NK-92 treated with Interleukin-12 subunit alpha and Interleukin-12 subunit beta, amount 100 ng/mL, for 24 hours (cell line): ENCODE measurements around the gene TMCO1.
"Not testable (repeated sequence)": the region's sequence is repeated elsewhere in the genome, so short reads cannot be mapped to it uniquely, and the experiment has no call there.

Experiments
- DNase-seq: peaks from one replicate; lab custom pipeline; 2025; lab: John Stamatoyannopoulos, UW

TMCO1 gene

GRCh38 chr1:165768513-165769394 lies at the start of gene TMCO1:
TMCO1 (minus strand) TSS chr1:165768868; CDS start chr1:165768751, 117 bp downstream.
- peak; percentile 87 for DNase-seq

GRCh38 chr1:165816826-165817497 lies 48.3 kb upstream of the TMCO1 start:
- DNase-seq: no peak

- no peak for DNase-seq
These were observed 47.5 kb upstream of the TMCO1 start for GRCh38 chr1:165816157-165816556.

GRCh38 chr1:165815725-165816124 lies 47.1 kb upstream of the TMCO1 start:
- no peak for DNase-seq

- no peak for DNase-seq
These were observed 38.9 kb upstream of the TMCO1 start for GRCh38 chr1:165807613-165808012.

GRCh38 chr1:165804513-165804912 lies 35.8 kb upstream of the TMCO1 start:
- DNase-seq: not testable (repeated sequence)

GRCh38 chr1:165799387-165799786 lies 30.7 kb upstream of the TMCO1 start:
- DNase-seq: no peak

GRCh38 chr1:165795894-165796293 lies 27.2 kb upstream of the TMCO1 start:
- DNase-seq: no peak

GRCh38 chr1:165793951-165794350 lies 25.3 kb upstream of the TMCO1 start:
- DNase-seq: no peak

- no peak for DNase-seq
These were observed 19.1 kb upstream of the TMCO1 start for GRCh38 chr1:165787741-165788140.

- not testable (repeated sequence) for DNase-seq
These were observed 14.9 kb upstream of the TMCO1 start for GRCh38 chr1:165783519-165783918.

- DNase-seq: not testable (repeated sequence)
These were observed 9.5 kb upstream of the TMCO1 start for GRCh38 chr1:165778197-165778596.

GRCh38 chr1:165773324-165773965 lies 4.8 kb upstream of the TMCO1 start:
- no peak for DNase-seq

- no peak for DNase-seq
These were observed 4.1 kb upstream of the TMCO1 start for GRCh38 chr1:165772739-165773138.

- no peak for DNase-seq
These were observed 4.4 kb downstream of the TMCO1 start for GRCh38 chr1:165764277-165764676.

- DNase-seq: no peak
These were observed 5.2 kb downstream of the TMCO1 start for GRCh38 chr1:165763442-165763841.

GRCh38 chr1:165762725-165763124 lies 5.9 kb downstream of the TMCO1 start:
- no peak for DNase-seq

- DNase-seq: no peak
These were observed 9.6 kb downstream of the TMCO1 start for GRCh38 chr1:165759095-165759494.

GRCh38 chr1:165755393-165756010 lies 13.2 kb downstream of the TMCO1 start:
- DNase-seq: no peak

- DNase-seq: no peak
These were observed 14.7 kb downstream of the TMCO1 start for GRCh38 chr1:165753934-165754333.

GRCh38 chr1:165748550-165748949 lies 20.1 kb downstream of the TMCO1 start:
- DNase-seq: no peak
